B cell (primary cell): ENCODE results near the gene GPR137B. TPM values are rescaled to one million over a fixed set of nuclear protein-coding genes. Genes with fewer than 3 reads are reported as not detected.
A peak's percentile ranks its signal among the peaks of the same experiment; 100 is the strongest.

ENCODE experiments used
- ATAC-seq: fragments of 200-7000 bp; cut with Tn5 transposase; one replicate; pipeline ENCODE4 v1.10.0; 2021; ENCODE audit warnings: low read depth, mild to moderate bottlenecking, moderate number of reproducible peaks, moderate library complexity
- CTCF ChIA-PET: fragments of 350-600 bp; sonication (Branson Sonifier 250); formaldehyde crosslinking; loops from one replicate; lab custom pipeline; 2021; ENCODE audit warnings: antibody characterized with exemption, inconsistent platforms; lab: Charles Lee
- POLR2A ChIA-PET: fragments of 350-600 bp; sonication (Branson Sonifier 250); formaldehyde crosslinking; loops from one replicate; lab custom pipeline; 2021; ENCODE audit warnings: antibody characterized with exemption; lab: Charles Lee
- DNase-seq: peaks from one replicate; pipeline ENCODE4 v3.0.0; 2013
- H2AFZ ChIP-seq: 2 replicates; pipeline ENCODE4 v1.6.1; 2012; ENCODE audit warnings: mild to moderate bottlenecking, low read depth, low read length; ENCODE audit not compliant: insufficient read depth, poor library complexity, severe bottlenecking
- H3K27ac ChIP-seq, 2 donors: 1 replicate in 1 of 2; 2 replicates in 1 of 2; pipeline ENCODE4 v1.5.1; 2012 to 2013; ENCODE audit warnings: low read length in 2 of 2, mild to moderate bottlenecking in 2 of 2, moderate library complexity in 1 of 2
- H3K27me3 ChIP-seq, 4 experiments: fragments of 200-600 bp in 1 of 4; sonication (generic) in 1 of 4; replicated peaks in 1 of 4; 1 replicate in 2 of 4; 2 replicates in 2 of 4; pipeline versions ENCODE4 v1.6.1 to v1.7.0; 2013 to 2016; ENCODE audit warnings: low read length in 3 of 4, mild to moderate bottlenecking in 2 of 4, mixed read lengths in 1 of 4, moderate library complexity in 1 of 4; ENCODE audit not compliant: insufficient read depth in 4 of 4, control insufficient read depth in 3 of 4; ENCODE audit errors: control extremely low read depth in 1 of 4
- H3K36me3 ChIP-seq, 2 experiments: replicated peaks in 1 of 2; 1 replicate in 1 of 2; 2 replicates in 1 of 2; pipeline versions ENCODE4 v1.6.1 to v1.7.1; 2013; ENCODE audit warnings: low read length in 1 of 2; ENCODE audit not compliant: insufficient read depth in 2 of 2, control insufficient read depth in 1 of 2; ENCODE audit errors: control extremely low read depth in 1 of 2, extremely low read depth in 1 of 2
- H3K4me1 ChIP-seq, 2 donors: fragments of 200-600 bp in 1 of 2; sonication (generic) in 1 of 2; 1 replicate in 1 of 2; 2 replicates in 1 of 2; pipeline versions ENCODE4 v1.5.1 to v1.6.1; 2013 to 2017; ENCODE audit warnings: low read length in 2 of 2; ENCODE audit not compliant: control insufficient read depth in 2 of 2, insufficient read depth in 2 of 2
- H3K4me2 ChIP-seq: replicated peaks from 2 replicates; pipeline ENCODE3; 2012; ENCODE audit warnings: mild to moderate bottlenecking, low read depth, low read length; ENCODE audit not compliant: poor library complexity, severe bottlenecking
- H3K4me3 ChIP-seq, 5 experiments: fragments of 200-600 bp in 1 of 5; sonication (generic) in 1 of 5; 1 replicate in 3 of 5; 2 replicates in 2 of 5; pipeline versions ENCODE4 v1.5.1 to v1.7.0; 2011 to 2016; ENCODE audit warnings: low read length in 4 of 5, mild to moderate bottlenecking in 4 of 5, low read depth in 2 of 5, control low read depth in 1 of 5, moderate library complexity in 1 of 5; ENCODE audit not compliant: insufficient read depth in 1 of 5; ENCODE audit errors: control extremely low read depth in 1 of 5, extremely low read depth in 1 of 5
- H3K79me2 ChIP-seq: fragments of 200-600 bp; sonication (generic); one replicate; pipeline ENCODE4 v1.6.0; 2016; ENCODE audit warnings: low read length; ENCODE audit not compliant: control insufficient read depth, insufficient read depth
- H3K9ac ChIP-seq: fragments of 200-600 bp; sonication (generic); 2 replicates; pipeline ENCODE4 v1.6.1; 2017; ENCODE audit warnings: mild to moderate bottlenecking, low read length, moderate library complexity
- H3K9me3 ChIP-seq, 3 donors: one replicate each; pipeline versions ENCODE4 v1.6.1 to v1.7.1; 2013; ENCODE audit warnings: low read length in 2 of 3; ENCODE audit not compliant: control insufficient read depth in 2 of 3, insufficient read depth in 1 of 3; ENCODE audit errors: control extremely low read depth in 1 of 3
- H4K20me1 ChIP-seq: 2 replicates; pipeline ENCODE4 v1.6.0; 2012; ENCODE audit warnings: mild to moderate bottlenecking, low read length; ENCODE audit not compliant: insufficient read depth, control insufficient read depth, poor library complexity, severe bottlenecking
- H3K27ac Mint-ChIP-seq: one replicate; pipeline ENCODE4 v1.8.0; 2021; ENCODE audit warnings: mixed read lengths
- H3K27me3 Mint-ChIP-seq: one replicate; pipeline ENCODE4 v1.8.0; 2021; ENCODE audit warnings: mixed read lengths
- H3K4me1 Mint-ChIP-seq: one replicate; pipeline ENCODE4 v1.8.0; 2021; ENCODE audit warnings: mixed read lengths
- H3K4me3 Mint-ChIP-seq: one replicate; pipeline ENCODE4 v1.8.0; 2021; ENCODE audit warnings: mixed read lengths
- H3K9me3 Mint-ChIP-seq: one replicate; pipeline ENCODE4 v1.8.0; 2022; ENCODE audit warnings: mixed read lengths; ENCODE audit not compliant: insufficient read depth
- EZH2 ChIP-seq: IDR thresholded peaks from 2 replicates; pipeline ENCODE4 v1.6.1; 2012; ENCODE audit warnings: borderline replicate concordance, low read depth, mild to moderate bottlenecking, moderate library complexity, low read length; ENCODE audit not compliant: insufficient read depth, poor library complexity, severe bottlenecking
- WGBS: methylation state at CpG from one replicate; pipeline ENCODE4 v1.1.5; 2013; ENCODE audit warnings: missing lambda C conversion rate; ENCODE audit not compliant: insufficient coverage; 5-methylcytosine and 5-hydroxymethylcytosine counted together
- intact Hi-C: fragments of 100-400 bp; cut with micrococcal nuclease; formaldehyde crosslinking; loops from one replicate; pipeline ENCODE4 v1.10.0; 2022
- polyA plus RNA-seq: library from polyadenylated mRNA; depleted of rRNA; stranded (reverse); fragments of >200 nt; gene quantifications from 2 replicates; pipeline ENCODE4 v1.2.3, GENCODE V29; 2012
- total RNA-seq, 2 donors: library from RNA; stranded (reverse); fragments of 120-200 nt in 1 of 2; gene quantifications; 1 replicate in 1 of 2; 2 replicates in 1 of 2; pipeline versions ENCODE4 v1.2.3 to v1.2.4, GENCODE V29; 2013 to 2022
- TF ChIP-seq, protein P1 (sequence below): fragments of 200-600 bp; IDR thresholded peaks from one replicate; pipeline ENCODE4 v1.8.0; 2022; ENCODE audit warnings: antibody characterized with exemption, mild to moderate bottlenecking

GPR137B gene
- total and polyA plus RNA-seq, 2 donors (not counting 1 experiment from before 2014, with no cell fraction given): 1.5 to 11.8 TPM

DNA sequence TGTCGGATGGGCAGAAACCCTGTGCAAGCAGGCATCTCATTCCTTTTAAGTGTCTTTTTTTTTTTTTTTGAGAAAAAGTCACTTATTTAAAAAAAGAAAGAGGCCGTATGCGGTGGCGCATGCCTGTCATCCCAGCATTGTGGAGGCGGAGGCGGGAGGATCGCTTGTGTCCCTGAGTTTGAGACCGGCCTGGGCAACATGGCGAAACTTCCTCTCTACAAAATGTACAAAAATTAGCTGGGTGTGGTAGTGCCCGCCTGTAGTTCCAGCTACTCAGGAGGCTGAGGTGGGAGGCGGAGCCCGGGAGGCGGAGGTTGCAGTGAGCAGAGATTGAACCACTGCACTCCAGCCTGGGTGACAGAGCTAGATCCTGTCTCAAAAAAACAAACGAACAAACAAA is 1.7 kb downstream of the GPR137B start:
- POLR2A ChIA-PET: interaction anchor here (0.6 kb wide), 1 partner anchor 87 kb away, joined by 7 read pairs; no protein-coding TSS in a partner anchor
- WGBS: no CpG with 5 or more reads among the region's 14 CpGs
- peak overlapping the region in 3 of 5 experiments; percentile 3 to 72 (median 66) for H3K4me3 ChIP-seq

More for the DNA sequence above, 1.7 kb downstream of the GPR137B start:
- Mint-ChIP-seq H3K4me3 (peak overlapping the region; percentile 57), H3K27ac (no peak overlapping the region), H3K27me3 (peaks cover 51% of the 10 kb centered on the region), H3K9me3 (no peaks in the 10 kb centered on the region), H3K4me1 (peaks cover 29% of the 10 kb centered on the region)
- H3K9ac ChIP-seq: peak overlapping the region; percentile 69
- intact Hi-C loops: loop anchor here (5.0 kb wide), 1 partner anchor 138 kb away; the partner anchor contains the start of gene ERO1B
- no peak overlapping the region for H3K27ac ChIP-seq
- peaks cover 0 to 13% (median 0%) of the 10 kb centered on the region in 3 donors for H3K9me3 ChIP-seq
- no peak for DNase-seq
- no peak for TF ChIP-seq EZH2
- TF ChIP-seq, protein P1, sequence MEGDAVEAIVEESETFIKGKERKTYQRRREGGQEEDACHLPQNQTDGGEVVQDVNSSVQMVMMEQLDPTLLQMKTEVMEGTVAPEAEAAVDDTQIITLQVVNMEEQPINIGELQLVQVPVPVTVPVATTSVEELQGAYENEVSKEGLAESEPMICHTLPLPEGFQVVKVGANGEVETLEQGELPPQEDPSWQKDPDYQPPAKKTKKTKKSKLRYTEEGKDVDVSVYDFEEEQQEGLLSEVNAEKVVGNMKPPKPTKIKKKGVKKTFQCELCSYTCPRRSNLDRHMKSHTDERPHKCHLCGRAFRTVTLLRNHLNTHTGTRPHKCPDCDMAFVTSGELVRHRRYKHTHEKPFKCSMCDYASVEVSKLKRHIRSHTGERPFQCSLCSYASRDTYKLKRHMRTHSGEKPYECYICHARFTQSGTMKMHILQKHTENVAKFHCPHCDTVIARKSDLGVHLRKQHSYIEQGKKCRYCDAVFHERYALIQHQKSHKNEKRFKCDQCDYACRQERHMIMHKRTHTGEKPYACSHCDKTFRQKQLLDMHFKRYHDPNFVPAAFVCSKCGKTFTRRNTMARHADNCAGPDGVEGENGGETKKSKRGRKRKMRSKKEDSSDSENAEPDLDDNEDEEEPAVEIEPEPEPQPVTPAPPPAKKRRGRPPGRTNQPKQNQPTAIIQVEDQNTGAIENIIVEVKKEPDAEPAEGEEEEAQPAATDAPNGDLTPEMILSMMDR: no peak
- ATAC-seq: no peak
- peaks cover 0 to 49% (median 19%) of the 10 kb centered on the region in 4 experiments for H3K27me3 ChIP-seq
- peaks cover 20 to 32% of the 10 kb centered on the region in 2 donors for H3K4me1 ChIP-seq
- CTCF ChIA-PET: interaction anchor here (0.7 to 2.0 kb wide), 3 partner anchors 10 to 305 kb away, joined by 3 to 7 read pairs (median 6); no protein-coding TSS in a partner anchor
- H2AFZ ChIP-seq: no peak overlapping the region
- H3K4me2 ChIP-seq: peak overlapping the region; percentile 89
- peaks cover 21% of the 10 kb centered on the region for H3K79me2 ChIP-seq
- no peaks in the 10 kb centered on the region for H4K20me1 ChIP-seq
- peaks cover 0 to 2% of the 10 kb centered on the region in 2 experiments for H3K36me3 ChIP-seq
